ENCODE data around the gene CTAGE1.
"Not testable (repeated sequence)": the region's sequence is repeated elsewhere in the genome, so short reads cannot be mapped to it uniquely, and the experiment has no call there.

The CTAGE1 gene

DNA sequence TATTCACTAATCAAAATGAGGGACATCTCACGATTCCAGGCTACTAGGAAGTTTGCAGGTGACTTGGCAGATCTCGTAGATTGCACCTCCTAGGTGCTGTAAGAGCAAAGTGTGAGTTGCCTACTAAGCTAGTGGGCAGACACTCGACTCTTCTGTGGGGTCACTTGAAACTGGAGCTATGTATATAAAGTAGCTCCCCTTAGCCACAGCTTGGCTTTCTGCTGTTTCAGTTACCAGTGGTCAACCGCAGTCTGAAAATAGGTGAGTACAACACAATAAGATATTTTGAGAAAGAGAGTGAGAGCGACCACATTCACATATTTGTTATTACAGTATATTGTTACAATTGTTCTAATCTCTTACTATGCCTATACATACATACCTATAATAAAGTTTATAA lies 23.3 kb downstream of the CTAGE1 start:
- in situ Hi-C loops (cut with MboI; ENCODE audit: low sequenced_read_pairs): no loop called here

GRCh38 chr18:22393164-22393563 lies 24.6 kb downstream of the CTAGE1 start:
- in situ Hi-C loops (cut with MboI; ENCODE audit: low sequenced_read_pairs): not testable (repeated sequence)

DNA sequence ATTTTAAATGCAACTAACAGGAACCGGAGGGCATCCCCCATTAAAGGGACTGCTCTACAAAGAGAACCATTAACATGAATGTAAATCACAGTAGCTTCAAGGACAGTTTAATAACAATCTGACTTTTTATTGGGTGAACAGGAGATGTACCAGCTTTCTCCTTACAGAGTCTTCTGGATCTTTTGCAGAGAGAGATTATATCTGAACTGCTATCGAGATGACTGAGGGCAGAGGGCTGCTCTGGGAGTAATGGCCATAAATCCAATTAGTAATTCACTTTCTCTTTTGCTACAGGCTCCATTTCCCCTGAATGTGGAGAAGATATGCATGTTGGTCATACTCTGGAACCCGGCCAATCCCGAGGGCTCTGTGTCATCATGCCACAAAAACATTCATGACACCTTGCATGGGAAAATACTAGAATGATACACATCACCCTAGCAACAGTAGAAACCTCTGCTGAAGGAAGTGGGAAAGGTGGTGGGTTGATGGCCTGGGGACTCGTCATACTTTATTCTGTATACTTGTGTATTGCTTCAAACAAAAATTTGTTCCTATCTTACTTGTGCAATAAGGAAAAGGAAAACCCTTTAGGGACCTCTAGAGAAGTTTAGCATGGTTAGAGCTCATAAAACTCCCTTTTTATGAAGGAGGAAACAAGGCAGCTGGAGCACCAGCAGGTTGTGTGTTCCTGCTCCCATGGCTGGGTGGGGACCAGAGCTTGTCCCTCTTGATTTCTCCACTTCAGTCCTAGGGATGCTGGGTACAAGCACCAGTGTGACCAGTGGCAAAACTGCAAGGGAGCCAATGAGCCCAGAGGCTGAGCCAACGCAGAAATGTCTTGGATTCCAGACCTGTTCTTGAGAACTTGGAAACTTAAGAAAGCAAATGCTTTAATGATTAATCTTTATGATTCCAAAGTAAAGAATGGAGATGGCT lies 26.0 kb downstream of the CTAGE1 start:
- in situ Hi-C loops (cut with MboI; ENCODE audit: low sequenced_read_pairs): no loop called here

GRCh38 chr18:22387787-22388186 lies 29.9 kb downstream of the CTAGE1 start:
- in situ Hi-C loops (cut with MboI; ENCODE audit: low sequenced_read_pairs): no loop called here

DNA sequence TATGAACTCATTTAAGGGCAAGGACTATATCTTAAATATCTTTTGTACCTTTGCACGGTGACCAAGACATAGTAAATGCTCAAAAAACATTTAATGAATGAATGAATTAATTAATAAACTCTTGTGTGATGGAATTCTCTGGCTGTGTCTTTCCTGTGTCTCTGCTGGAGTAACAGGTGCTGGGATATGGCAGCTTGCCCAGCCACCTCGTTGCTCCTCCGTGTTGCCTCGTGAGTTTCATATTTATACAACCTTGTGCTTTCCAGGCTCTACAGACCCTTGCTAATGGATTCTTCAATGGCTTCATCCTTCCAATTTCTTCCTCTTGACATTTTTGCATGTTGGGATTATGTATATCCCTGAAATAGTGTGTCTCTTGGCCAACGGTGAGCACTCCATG lies 30.4 kb downstream of the CTAGE1 start:
- in situ Hi-C loops (cut with MboI; ENCODE audit: low sequenced_read_pairs): no loop called here

- in situ Hi-C loops (cut with MboI; ENCODE audit: low sequenced_read_pairs): no loop called here
Measured at GRCh38 chr18:22385718-22386117, 32.0 kb downstream of the CTAGE1 start.

- in situ Hi-C loops (cut with MboI; ENCODE audit: low sequenced_read_pairs): no loop called here
Measured at GRCh38 chr18:22378672-22379282, 38.9 kb downstream of the CTAGE1 start.

DNA sequence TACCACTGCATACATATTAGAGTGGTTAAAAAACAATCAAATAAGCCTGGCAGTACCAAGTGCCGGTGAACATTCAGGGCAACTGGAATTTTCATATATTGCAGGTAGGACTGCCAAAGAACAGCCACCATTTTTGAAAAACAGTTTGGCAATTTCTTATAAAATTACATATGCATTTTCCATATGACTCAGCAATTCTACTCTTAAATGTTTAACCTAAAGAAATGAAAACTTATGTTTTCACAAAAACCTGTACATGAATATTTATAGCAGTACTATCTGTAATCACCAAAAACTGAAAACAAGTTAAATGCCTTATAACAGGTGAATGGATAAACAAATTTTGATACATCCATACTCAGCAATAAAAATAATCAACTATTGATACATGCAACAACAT lies 39.9 kb downstream of the CTAGE1 start:
- in situ Hi-C loops (cut with MboI; ENCODE audit: low sequenced_read_pairs): no loop called here

DNA sequence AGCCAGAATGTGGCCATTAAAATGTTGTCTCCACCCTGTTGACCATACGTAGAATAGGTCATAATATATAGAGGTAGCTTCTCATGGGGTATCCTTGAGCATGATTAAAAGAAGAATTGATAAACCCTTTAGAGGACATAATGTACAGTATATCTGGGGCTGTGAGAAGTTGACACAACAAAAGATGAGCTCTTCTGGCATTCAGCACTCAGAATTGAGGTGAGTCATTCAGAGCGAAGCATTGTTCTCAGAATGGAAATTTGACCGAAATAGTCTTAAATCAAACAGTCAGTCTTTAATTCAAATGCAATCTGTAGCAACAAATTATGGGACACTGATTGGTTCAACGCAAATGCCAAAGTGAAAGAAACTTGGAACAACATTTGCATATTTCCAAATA lies 47.3 kb downstream of the CTAGE1 start:
- in situ Hi-C loops (cut with MboI; ENCODE audit: low sequenced_read_pairs): no loop called here

DNA sequence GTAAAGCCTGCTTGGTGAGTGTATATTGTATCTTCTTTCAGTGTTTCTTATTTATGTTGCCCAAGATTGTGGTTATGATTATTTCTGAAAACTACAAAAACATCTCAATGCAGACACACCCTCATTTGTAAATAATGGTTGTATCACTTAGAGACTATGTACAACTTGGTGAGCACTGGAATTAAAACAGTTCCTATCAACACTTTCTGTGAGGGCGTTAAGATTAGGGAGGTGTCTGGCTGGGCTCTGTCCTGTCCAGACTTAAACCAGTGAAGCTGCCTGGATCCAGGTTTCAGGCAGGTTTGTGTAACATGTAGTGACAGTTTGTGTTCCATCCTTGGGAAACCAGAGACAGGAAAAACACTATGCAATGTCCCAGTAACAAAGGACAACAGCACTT lies 49.7 kb downstream of the CTAGE1 start:
- in situ Hi-C loops (cut with MboI; ENCODE audit: low sequenced_read_pairs): no loop called here

DNA sequence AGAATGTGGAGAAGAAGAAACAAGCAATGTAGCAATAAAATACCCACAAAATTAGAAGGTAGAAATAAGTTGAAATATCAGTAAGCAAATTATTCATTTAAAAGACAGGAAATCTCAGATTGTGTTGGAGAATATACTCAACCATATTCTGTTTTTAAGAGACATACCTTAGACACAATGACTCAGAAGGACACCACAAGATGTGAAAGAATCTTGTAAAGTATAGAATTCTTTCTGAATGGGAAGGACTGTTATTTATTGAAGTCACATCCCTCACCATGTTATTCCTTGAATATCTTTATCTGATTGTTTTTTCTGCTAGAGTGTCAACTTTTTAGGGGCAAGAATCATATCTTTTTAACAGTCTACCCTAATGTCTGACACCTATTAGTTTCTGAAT lies 50.4 kb downstream of the CTAGE1 start:
- in situ Hi-C loops (cut with MboI; ENCODE audit: low sequenced_read_pairs): no loop called here

DNA sequence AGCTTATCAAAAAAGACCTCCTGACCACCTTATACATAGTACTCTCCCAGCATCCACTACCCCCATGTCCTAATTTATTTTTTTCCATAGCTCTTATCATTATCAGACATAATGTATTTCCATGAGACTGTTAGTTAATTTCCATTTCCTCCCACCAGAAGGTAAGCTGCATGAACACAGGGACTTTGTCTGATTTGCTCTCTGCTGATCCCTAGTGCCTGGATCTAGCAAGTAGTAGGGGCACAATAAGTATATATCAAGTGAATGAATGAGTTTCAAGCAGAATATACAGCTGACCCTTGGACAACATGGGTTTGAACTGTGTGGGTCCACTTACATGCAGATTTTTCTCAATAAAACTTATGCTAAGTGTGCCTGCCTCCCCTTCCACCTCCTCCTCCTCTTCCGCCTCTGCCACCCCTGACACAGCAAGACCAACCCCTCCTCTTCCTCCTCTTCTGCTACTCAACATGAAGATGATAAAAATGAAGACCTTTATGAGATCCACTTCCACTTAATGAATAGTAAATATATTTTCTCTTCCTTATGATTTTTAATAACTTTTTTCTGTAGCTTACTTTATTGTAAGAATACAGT lies 53.8 kb downstream of the CTAGE1 start:
- in situ Hi-C loops (cut with MboI; ENCODE audit: low sequenced_read_pairs): no loop called here
